Fibroblast of lung (primary cell): Measurements from ENCODE around the gene SCAPER. TPM values are rescaled to one million over a fixed set of nuclear protein-coding genes. Genes with fewer than 3 reads are reported as not detected.

ENCODE experiments used
- DNase-seq, 2 donors: peaks; one replicate each; pipeline versions ENCODE4 v3.0.0 to v3.0.0-alpha.2; 2010; ENCODE audit warnings: low read depth in 2 of 2
- H2AFZ ChIP-seq: 2 replicates; pipeline ENCODE4 v1.5.1; 2012; ENCODE audit warnings: low read length, control low read depth, inconsistent platforms
- H3K27ac ChIP-seq: 2 replicates; pipeline ENCODE4 v1.5.1; 2011; ENCODE audit warnings: low read length, control low read depth; ENCODE audit not compliant: insufficient read depth
- H3K27me3 ChIP-seq: 2 replicates; pipeline ENCODE4 v1.5.1; 2011; ENCODE audit warnings: mild to moderate bottlenecking, low read length; ENCODE audit not compliant: control insufficient read depth, insufficient read depth
- H3K36me3 ChIP-seq: 2 replicates; pipeline ENCODE4 v1.5.1; 2011; ENCODE audit warnings: low read length; ENCODE audit not compliant: control insufficient read depth, insufficient read depth
- H3K4me1 ChIP-seq: 2 replicates; pipeline ENCODE4 v1.5.1; 2011; ENCODE audit warnings: low read length; ENCODE audit not compliant: control insufficient read depth, insufficient read depth; ENCODE audit errors: extremely low read depth
- H3K4me2 ChIP-seq: 2 replicates; pipeline ENCODE4 v1.5.1; 2011; ENCODE audit warnings: low read length, control low read depth; ENCODE audit not compliant: insufficient read depth; ENCODE audit errors: extremely low read depth
- H3K4me3 ChIP-seq, 4 experiments: fragments of 200-600 bp in 1 of 4; sonication (generic) in 1 of 4; replicated peaks in 1 of 4; 2 replicates each; pipeline ENCODE4 v1.5.1; 2011 to 2016; ENCODE audit warnings: low read length in 4 of 4, low read depth in 3 of 4, mild to moderate bottlenecking in 3 of 4, control low read depth in 2 of 4, inconsistent platforms in 1 of 4, mixed read lengths in 1 of 4; ENCODE audit not compliant: insufficient read depth in 1 of 4; ENCODE audit errors: control extremely low read depth in 1 of 4
- H3K79me2 ChIP-seq: 2 replicates; pipeline ENCODE4 v1.5.1; 2012; ENCODE audit warnings: mild to moderate bottlenecking, low read length, inconsistent platforms; ENCODE audit not compliant: control insufficient read depth, insufficient read depth
- H3K9ac ChIP-seq: 2 replicates; pipeline ENCODE4 v1.5.1; 2011; ENCODE audit warnings: mild to moderate bottlenecking, low read length, control low read depth; ENCODE audit not compliant: insufficient read depth
- H3K9me3 ChIP-seq: 2 replicates; pipeline ENCODE4 v1.5.1; 2012; ENCODE audit warnings: low read depth, low read length; ENCODE audit not compliant: control insufficient read depth, insufficient read depth
- H4K20me1 ChIP-seq: 2 replicates; pipeline ENCODE4 v1.5.1; 2011; ENCODE audit warnings: low read length; ENCODE audit not compliant: control insufficient read depth, insufficient read depth; ENCODE audit errors: extremely low read depth
- CTCF ChIP-seq, 2 donors: IDR thresholded peaks in 1 of 2; conservative IDR thresholded peaks in 1 of 2; 1 replicate in 1 of 2; 2 replicates in 1 of 2; pipeline ENCODE4 v1.5.1; 2011 to 2012; ENCODE audit warnings: low read length in 2 of 2, control low read depth in 1 of 2, inconsistent platforms in 1 of 2, low read depth in 1 of 2, mild to moderate bottlenecking in 1 of 2
- EZH2 ChIP-seq: IDR thresholded peaks from 2 replicates; pipeline ENCODE4 v1.5.1; 2012; ENCODE audit warnings: low read length, control low read depth, mild to moderate bottlenecking; ENCODE audit errors: missing control alignments
- polyA plus RNA-seq, 2 donors: library from polyadenylated mRNA; depleted of rRNA in 1 of 2; stranded (reverse) in 1 of 2; unstranded in 1 of 2; fragments of >200 nt; gene quantifications; 2 replicates each; pipeline ENCODE4 v1.2.1, GENCODE V29; 2011 to 2012; ENCODE audit warnings: missing spikeins in 1 of 2
- total RNA-seq: library from RNA; depleted of rRNA; stranded (reverse); fragments of >200 nt; gene quantifications from 2 replicates; pipeline ENCODE4 v1.2.1, GENCODE V29; 2014

SCAPER gene
- total and polyA plus RNA-seq, 2 donors (not counting 1 experiment from before 2014, with no cell fraction given) = 2.3 to 9.1 TPM

- Histone ChIP-seq H3K4me3 (no peak overlapping the region), H3K27me3 (no peaks in the 10 kb centered on the region), H2AFZ (no peak overlapping the region), H3K9me3 (no peaks in the 10 kb centered on the region), H4K20me1 (no peaks in the 10 kb centered on the region), H3K36me3 (no peaks in the 10 kb centered on the region), H3K4me1 (no peaks in the 10 kb centered on the region), H3K4me2 (no peak overlapping the region), H3K9ac (no peak overlapping the region), H3K27ac (no peak overlapping the region), H3K79me2 (no peaks in the 10 kb centered on the region)
- TF ChIP-seq CTCF (conservative IDR thresholded peaks at IDR 0.05 in 1 of 2, IDR thresholded peaks at IDR 0.05 in 1 of 2; ENCODE audit: low read depth in 1 of 2, low read length in 2 of 2) = no peak
- no peak for TF ChIP-seq EZH2
- DNase-seq = no peak
Observed at GRCh38 chr15:76614725-76615124, 290.4 kb downstream of the SCAPER start.

GRCh38 chr15:76588811-76589747, 316.1 kb downstream of the SCAPER start:
- Histone ChIP-seq H3K9ac (no peak overlapping the region), H3K27ac (no peak overlapping the region), H3K27me3 (no peaks in the 10 kb centered on the region), H3K4me2 (no peak overlapping the region), H2AFZ (no peak overlapping the region), H4K20me1 (no peaks in the 10 kb centered on the region), H3K4me3 (no peak overlapping the region), H3K79me2 (no peaks in the 10 kb centered on the region), H3K36me3 (no peaks in the 10 kb centered on the region), H3K9me3 (no peaks in the 10 kb centered on the region), H3K4me1 (no peaks in the 10 kb centered on the region)
- TF ChIP-seq EZH2 (no peak), CTCF (conservative IDR thresholded peaks at IDR 0.05 in 1 of 2, IDR thresholded peaks at IDR 0.05 in 1 of 2; ENCODE audit: low read depth in 1 of 2, low read length in 2 of 2) (no peak)
- no peak for DNase-seq

- DNase-seq = no peak
- no peaks in the 10 kb centered on the region for H3K27me3 ChIP-seq
- no peak overlapping the region for H3K4me3 ChIP-seq
- H3K36me3 ChIP-seq = no peaks in the 10 kb centered on the region
- H3K9ac ChIP-seq = no peak overlapping the region
- no peaks in the 10 kb centered on the region for H3K9me3 ChIP-seq
- H4K20me1 ChIP-seq = no peaks in the 10 kb centered on the region
- H3K27ac ChIP-seq = no peak overlapping the region
- H3K4me1 ChIP-seq = no peaks in the 10 kb centered on the region
- H3K79me2 ChIP-seq = no peaks in the 10 kb centered on the region
- TF ChIP-seq EZH2 (no peak), CTCF (conservative IDR thresholded peaks at IDR 0.05 in 1 of 2, IDR thresholded peaks at IDR 0.05 in 1 of 2; ENCODE audit: low read depth in 1 of 2, low read length in 2 of 2) (no peak)
- no peak overlapping the region for H3K4me2 ChIP-seq
- H2AFZ ChIP-seq = no peak overlapping the region
Observed at GRCh38 chr15:76585576-76585897, 319.6 kb downstream of the SCAPER start.
